Neural cell (in vitro differentiated cells): ENCODE measurements around the gene SIT1.

Experiments
- EP300 ChIP-seq: fragments of 450-650 bp; conservative IDR thresholded peaks from 2 replicates; pipeline ENCODE4 v1.6.1; 2014; ENCODE audit warnings: antibody characterized with exemption, mild to moderate bottlenecking, moderate library complexity; ENCODE audit not compliant: poor library complexity, severe bottlenecking
- EZH2 ChIP-seq: fragments of 200-600, 300-800 bp; shearing (Covaris generic), sonication (generic); IDR thresholded peaks from 2 replicates; pipeline ENCODE4 v1.6.1; 2014; ENCODE audit warnings: antibody characterized with exemption, low read length, borderline replicate concordance, mild to moderate bottlenecking; ENCODE audit not compliant: insufficient read depth, poor library complexity, severe bottlenecking
- MXI1 ChIP-seq: fragments of 450-650 bp; conservative IDR thresholded peaks from 2 replicates; pipeline ENCODE4 v1.6.1; 2014; ENCODE audit warnings: antibody characterized with exemption, mild to moderate bottlenecking; ENCODE audit not compliant: poor library complexity, severe bottlenecking
- POLR2AphosphoS5 ChIP-seq: IDR thresholded peaks from 2 replicates; pipeline ENCODE4 v1.6.1; 2012
- RAD21 ChIP-seq: fragments of 450-650 bp; conservative IDR thresholded peaks from 2 replicates; pipeline ENCODE4 v1.6.1; 2014; ENCODE audit warnings: antibody characterized with exemption, mild to moderate bottlenecking, moderate library complexity
- REST ChIP-seq: IDR thresholded peaks from 2 replicates; pipeline ENCODE4 v1.6.1; 2012; ENCODE audit warnings: borderline replicate concordance
- SMC3 ChIP-seq: fragments of 450-650 bp; conservative IDR thresholded peaks from 2 replicates; pipeline ENCODE4 v1.6.1; 2014; ENCODE audit warnings: antibody characterized with exemption, mild to moderate bottlenecking, moderate library complexity; ENCODE audit not compliant: poor library complexity
- TAF1 ChIP-seq: IDR thresholded peaks from 2 replicates; pipeline ENCODE4 v1.6.1; 2012; ENCODE audit warnings: low read depth
- TF ChIP-seq, protein P1 (sequence below): fragments of 450-650 bp; IDR thresholded peaks from 2 replicates; pipeline ENCODE4 v1.5.1; 2014; ENCODE audit warnings: antibody characterized with exemption, mild to moderate bottlenecking, moderate library complexity; ENCODE audit not compliant: poor library complexity, severe bottlenecking

GRCh38 chr9:35656831-35657545 is 6.3 kb upstream of the SIT1 start:
- TF ChIP-seq, protein P1, sequence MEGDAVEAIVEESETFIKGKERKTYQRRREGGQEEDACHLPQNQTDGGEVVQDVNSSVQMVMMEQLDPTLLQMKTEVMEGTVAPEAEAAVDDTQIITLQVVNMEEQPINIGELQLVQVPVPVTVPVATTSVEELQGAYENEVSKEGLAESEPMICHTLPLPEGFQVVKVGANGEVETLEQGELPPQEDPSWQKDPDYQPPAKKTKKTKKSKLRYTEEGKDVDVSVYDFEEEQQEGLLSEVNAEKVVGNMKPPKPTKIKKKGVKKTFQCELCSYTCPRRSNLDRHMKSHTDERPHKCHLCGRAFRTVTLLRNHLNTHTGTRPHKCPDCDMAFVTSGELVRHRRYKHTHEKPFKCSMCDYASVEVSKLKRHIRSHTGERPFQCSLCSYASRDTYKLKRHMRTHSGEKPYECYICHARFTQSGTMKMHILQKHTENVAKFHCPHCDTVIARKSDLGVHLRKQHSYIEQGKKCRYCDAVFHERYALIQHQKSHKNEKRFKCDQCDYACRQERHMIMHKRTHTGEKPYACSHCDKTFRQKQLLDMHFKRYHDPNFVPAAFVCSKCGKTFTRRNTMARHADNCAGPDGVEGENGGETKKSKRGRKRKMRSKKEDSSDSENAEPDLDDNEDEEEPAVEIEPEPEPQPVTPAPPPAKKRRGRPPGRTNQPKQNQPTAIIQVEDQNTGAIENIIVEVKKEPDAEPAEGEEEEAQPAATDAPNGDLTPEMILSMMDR: no peak
- TF ChIP-seq REST (no peak), EZH2 (no peak), EP300 (no peak), POLR2AphosphoS5 (no peak), RAD21 (no peak), MXI1 (no peak), TAF1 (no peak), SMC3 (no peak)
